ENCODE results near the gene CGN.
A peak's percentile ranks its signal among the peaks of the same experiment; 100 is the strongest.

Gene CGN

GRCh38 chr1:151526735-151527525 lies 15.7 kb downstream of the CGN start:
- no peak for TF ChIP-seq CTCF (IDR thresholded peaks at IDR 0.05)

- no peak for TF ChIP-seq CTCF (IDR thresholded peaks at IDR 0.05)
These were observed 18.1 kb downstream of the CGN start for GRCh38 chr1:151529211-151529702.

GRCh38 chr1:151529781-151530180 lies 18.6 kb downstream of the CGN start:
- no peak for TF ChIP-seq CTCF (IDR thresholded peaks at IDR 0.05)

- TF ChIP-seq CTCF (IDR thresholded peaks at IDR 0.05): no peak
These were observed 19.3 kb downstream of the CGN start for GRCh38 chr1:151530461-151530860.

GRCh38 chr1:151533870-151534269 lies 22.7 kb downstream of the CGN start:
- no peak for TF ChIP-seq CTCF (IDR thresholded peaks at IDR 0.05)

GRCh38 chr1:151534662-151535278 lies 23.6 kb downstream of the CGN start:
- peak; percentile 99 for TF ChIP-seq CTCF (IDR thresholded peaks at IDR 0.05)

- no peak for TF ChIP-seq CTCF (IDR thresholded peaks at IDR 0.05)
These were observed 24.4 kb downstream of the CGN start for GRCh38 chr1:151535326-151536271.

All from LNCAP (cell line).